Posterior cingulate gyrus (tissue), 11 donors: ENCODE data around the gene CTBS.

Experiments
- DNase-seq, 10 donors: peaks; one replicate each; pipeline versions ENCODE4 v3.0.0 to v3.0.0-alpha.2; 2020 to 2021; ENCODE audit warnings: mixed read lengths in 3 of 10
- intact Hi-C: fragments of 100-400 bp; cut with DNase I; formaldehyde crosslinking; loops from one replicate; pipeline ENCODE4 v1.15.1; 2023

The CTBS gene

DNA sequence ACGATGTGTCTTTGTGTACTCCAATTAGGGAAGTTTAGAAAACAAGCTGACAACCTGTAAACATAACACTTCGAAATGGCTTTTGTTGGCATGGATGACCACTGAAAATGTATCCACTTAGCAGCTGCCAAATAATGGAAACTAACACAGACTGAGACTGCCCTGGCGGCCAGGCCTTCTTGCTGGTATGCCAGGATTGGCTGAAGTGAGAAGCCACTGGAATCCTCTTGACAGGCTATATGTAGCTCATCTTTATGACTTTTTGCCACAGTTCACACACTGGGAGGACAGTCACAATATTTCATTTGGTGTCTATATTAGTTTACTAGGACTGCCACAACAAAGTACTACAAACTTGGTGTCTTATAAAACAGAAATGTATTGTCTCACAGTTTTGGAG lies 12.9 kb upstream of the CTBS start:
- DNase-seq: no peak
- intact Hi-C loops: no loop called here

DNA sequence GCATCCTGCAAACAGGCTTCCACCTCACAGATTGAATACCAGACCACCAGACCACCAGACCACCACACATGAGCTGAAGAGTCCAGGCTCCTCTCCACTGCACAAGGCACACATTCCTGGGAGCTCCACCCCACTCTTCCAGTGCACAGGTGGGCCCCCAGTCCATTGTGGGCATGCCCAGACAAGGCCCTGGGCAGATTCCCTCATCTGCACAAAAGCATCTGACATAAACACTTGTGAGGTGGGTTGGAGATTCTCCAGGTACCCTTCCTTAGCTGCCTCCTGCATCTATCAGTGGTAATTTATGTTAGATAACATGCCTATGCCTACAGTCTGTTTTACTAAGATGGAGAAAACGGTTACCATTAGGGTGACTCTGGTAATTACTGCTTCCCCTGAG lies 11.6 kb upstream of the CTBS start:
- intact Hi-C loops: no loop called here
- no peak for DNase-seq

DNA sequence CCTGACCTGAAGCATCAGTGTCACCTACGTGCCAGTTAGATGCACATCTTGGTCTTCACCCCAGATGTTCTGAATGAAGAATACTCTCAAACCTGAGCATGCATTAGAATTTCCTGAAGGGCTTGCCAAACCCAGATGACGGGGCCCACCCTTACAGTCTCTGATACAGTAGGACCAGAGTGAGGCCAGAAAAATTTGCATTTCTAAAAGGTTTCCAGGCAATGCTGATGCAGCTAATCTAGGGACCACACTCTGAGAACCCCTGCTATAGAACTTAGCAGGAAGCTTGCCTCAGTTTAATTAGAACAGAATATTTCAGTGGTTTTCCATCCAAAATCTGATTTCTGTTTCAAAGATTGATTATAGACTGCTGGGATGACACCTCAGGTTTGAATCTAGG lies 9.9 kb upstream of the CTBS start:
- DNase-seq: no peak
- intact Hi-C loops: no loop called here

DNA sequence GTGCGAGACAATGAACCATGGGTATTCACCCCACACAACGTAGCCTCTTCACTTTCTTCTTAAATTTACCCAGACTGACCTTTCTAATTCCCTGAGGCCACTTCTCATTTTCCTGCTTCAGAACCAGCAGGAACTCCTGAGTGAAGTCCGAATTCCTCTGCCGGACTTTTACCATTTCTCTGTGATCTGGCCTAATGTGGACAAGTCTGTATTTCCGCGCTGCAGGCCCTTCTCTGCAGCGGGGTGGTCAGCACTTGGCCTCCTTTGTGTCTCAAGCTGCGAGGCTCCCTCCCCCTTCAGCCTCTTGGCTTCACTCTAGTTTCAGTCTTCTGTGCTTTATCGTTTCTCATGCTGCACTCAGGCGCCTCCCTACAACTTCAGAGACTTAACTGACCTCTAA lies 9.4 kb upstream of the CTBS start:
- DNase-seq: no peak
- intact Hi-C loops: no loop called here

DNA sequence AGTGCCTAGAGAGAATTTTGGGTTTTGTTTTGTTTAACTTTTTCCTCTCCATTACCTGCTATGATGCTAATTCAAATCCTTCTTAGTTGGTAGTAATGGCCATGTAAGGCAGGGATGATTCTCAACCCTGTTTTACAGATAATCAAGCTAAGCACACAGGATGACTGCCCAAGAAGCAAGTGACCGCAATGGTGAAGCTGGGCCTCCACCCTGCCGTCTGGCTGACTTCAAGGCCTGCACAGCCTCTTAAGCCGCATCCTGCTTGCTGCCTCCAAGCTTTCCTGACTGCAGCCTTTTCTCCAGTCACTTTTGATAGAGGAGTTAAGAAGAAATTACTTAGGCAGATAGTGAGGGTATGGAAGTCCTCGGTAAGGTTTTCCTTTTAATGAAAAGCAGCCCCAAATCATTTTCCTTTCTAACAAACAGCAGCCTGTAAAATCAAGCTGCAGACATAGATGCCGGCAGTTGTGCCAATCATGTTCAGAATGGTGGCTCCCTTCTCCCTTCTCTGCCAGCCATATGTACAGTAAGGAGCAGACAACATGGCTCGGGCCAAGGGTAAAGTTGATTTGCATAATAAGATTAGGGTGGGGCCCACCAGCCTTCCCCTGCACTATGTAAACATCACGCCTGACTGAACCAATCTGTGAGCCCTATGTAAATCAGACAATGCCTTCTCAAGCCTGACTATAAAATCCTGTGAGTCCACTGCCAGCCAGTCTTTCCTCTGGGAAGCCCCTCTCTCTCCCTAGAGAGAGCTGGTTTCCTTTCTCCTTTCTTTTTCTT lies 8.8 kb upstream of the CTBS start:
- no peak for DNase-seq
- intact Hi-C loops: no loop called here

DNA sequence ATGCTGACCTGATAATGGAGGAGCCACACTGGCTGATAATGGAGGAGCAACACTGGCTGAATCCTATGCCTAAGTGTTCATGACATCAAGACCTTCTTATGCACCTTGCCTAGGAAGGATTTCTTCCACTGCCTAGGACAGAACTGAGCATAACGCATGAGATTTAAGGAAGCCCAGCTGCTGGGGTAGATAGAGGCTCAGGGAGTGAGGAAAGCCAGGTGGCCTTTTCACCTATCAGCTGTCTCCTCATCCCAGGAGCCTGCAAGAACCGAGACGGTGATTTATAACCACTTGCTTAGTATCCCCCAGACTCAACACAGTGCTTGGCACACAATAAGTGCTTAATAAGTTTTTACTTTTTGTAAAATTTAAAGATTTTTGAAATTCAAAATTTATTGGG lies 7.4 kb upstream of the CTBS start:
- intact Hi-C loops: no loop called here
- no peak for DNase-seq

DNA sequence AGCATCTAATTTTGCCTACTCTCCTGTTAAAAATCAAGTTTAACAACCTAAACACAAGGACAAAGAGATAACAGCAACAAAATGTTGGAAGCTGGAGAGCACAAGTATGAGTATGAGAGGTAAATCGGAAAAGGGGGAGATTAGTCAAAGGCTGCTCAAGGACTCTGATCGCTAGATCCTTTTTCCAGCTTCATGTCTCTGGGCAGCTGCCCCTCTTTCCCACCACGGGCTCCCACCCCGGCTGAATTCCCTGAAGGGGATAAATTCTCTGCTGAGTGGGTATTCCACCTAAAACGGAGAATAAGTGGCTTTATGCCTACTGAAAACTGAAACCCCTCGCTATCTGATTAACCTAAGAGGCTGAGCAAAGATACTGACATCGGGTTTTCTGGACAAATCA lies 696 bp upstream of the CTBS start:
- no peak for DNase-seq
- intact Hi-C loops: loop anchor here (1.0 to 2.0 kb wide), 2 partner anchors 68 to 96 kb away; partner anchors contain the start of genes GNG5, RPF1 and SPATA1

DNA sequence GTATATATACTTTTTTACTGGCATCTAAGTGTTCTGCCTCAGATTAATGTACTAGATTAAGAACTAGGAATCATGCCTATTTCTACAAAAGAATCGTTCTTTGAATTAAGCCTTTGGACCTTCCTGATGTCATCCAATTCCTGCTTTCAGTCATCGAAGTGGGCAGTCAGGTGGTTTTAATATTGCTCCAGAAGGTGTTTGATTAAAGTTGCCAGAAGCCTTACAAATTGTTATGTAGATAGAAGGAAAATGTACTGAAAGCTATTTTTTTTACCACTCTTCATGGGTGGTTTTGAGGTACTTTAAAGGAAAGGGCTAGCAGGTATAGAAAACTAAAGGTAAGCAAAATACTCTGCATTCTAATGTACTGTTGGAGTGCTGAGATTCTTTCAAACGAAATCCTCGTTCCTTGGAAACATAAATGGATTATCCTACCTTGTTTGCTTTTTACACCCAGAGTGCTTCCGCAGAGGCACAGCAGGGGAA lies 716 bp downstream of the CTBS start:
- intact Hi-C loops: no loop called here
- no peak for DNase-seq

DNA sequence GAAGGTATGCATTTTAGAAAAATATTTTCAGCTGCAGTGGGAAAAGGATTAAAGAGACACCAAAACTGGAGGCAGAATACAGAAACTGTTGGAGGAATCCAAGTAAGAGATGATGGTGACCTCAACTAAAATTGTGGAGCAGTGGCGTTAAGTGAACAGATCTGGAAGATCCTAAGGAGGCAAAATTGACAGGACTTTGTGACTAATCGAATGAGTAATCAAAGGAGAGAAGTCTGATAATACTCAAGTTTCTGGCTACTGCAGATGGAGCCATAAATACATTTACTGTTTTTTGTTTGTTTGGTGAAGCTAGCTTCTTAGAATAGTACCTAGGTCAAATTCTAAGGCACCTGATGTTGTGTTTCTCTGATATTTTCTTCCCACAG lies 3.1 kb downstream of the CTBS start:
- intact Hi-C loops: no loop called here
- DNase-seq: no peak

DNA sequence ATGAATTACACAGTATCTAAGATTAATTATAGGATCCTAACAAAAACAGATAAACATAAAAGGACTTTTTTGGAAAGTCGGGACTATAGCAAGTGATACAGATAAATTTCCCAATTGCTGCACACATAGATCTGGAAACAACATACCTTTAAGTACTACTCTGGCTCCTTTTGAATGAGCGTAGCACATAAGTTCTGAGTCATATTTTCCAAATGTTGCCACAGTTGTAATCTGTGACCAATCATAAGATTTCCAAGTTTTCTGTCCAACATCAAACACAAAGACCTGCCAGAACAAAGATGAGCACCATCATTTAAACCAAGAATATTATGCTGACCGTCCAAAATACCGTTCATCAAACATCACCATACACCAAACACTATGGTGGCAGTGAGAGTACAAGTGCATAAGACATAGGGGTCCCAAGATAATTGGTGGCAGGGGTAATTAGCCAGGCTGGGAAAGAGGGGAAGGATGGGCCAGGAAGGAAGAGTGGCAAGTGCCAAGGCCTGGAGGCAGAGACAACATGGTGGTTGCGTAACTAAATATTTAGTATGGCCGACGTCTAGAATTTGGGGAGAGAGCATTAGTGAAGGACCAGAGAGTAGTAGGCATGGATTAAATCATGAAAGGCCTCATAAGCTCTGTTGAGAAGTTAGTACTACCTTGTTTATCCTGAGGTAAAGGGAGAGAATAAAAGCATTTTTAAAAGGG lies 3.6 kb downstream of the CTBS start:
- no peak for DNase-seq
- intact Hi-C loops: no loop called here

DNA sequence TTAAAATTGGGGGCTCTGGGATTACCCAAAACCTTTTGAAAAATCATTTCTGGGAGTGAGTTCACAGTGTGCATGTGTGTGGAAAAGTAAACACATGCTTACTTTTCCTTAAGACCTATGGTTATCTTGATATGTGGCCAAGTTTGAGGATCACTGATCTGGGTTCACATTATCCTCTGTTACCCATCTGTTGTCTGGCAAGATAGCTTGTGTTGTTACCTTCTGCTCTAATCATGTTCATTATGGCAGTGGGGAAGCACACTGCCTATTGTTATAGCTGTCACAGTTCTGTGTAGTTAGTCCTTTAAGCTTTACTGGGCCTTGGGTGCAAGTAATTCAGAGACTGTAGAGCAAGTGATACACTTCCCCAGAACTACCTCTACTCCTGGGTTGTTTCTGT lies 5.0 kb downstream of the CTBS start:
- no peak for DNase-seq
- intact Hi-C loops: no loop called here

DNA sequence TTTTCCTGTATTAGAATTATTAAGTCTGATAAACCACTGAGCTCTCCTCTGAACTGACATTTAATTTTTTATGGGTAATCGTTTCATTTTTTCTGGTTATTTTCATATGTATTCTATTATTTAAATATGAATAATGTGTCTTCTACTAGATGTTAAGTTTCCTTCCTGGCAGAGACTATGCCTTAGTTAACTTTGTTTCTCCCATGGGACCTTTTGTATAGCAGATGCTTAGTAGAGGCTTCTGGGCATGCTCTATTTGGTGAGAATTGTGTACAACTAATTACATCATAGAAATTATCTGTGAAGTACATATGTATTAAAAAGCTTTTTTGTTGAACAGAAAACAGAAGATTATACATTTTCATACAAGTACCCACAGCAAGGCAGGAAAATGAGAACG lies 23.4 kb downstream of the CTBS start:
- no peak for DNase-seq
- intact Hi-C loops: no loop called here

DNA sequence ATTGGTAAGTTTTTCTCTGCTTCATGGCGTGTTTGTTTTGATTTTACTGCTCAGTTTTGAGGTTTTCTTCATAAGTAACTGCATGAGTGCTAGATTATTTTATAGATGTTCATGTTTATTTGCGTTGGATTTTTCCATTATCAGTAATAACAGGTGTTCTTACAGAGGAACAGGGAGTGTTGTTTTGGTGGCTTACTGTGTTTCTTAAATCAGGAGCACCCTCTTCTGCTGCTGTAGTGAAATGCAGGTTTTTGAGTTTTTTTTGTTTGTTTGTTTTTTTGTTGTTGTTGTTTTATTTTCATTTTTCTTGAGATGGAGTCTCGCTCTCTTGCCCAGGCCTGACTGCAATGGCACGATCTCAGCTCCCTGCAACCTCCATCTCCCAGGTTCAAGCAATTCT lies 32.6 kb downstream of the CTBS start:
- intact Hi-C loops: no loop called here
- DNase-seq: no peak

DNA sequence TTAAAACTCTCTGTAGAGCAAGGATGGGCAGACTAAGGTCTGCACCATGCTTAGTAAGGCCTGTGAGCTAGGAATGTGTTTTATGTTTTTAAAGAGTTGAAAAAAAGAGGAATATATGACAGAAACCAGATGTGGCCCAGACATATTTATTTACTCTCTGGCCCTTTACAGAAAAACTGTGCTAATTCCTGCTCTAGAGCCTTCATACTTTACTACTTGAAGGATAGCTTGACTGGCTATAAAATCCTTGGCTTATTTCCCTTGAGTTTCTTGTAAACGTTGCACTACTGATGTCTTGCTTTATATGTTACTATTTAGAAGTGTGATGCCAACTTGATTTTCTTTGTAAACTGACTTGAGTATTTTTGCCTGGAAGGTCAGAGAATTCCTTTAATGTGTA lies 33.5 kb downstream of the CTBS start:
- intact Hi-C loops: no loop called here
- DNase-seq: no peak

DNA sequence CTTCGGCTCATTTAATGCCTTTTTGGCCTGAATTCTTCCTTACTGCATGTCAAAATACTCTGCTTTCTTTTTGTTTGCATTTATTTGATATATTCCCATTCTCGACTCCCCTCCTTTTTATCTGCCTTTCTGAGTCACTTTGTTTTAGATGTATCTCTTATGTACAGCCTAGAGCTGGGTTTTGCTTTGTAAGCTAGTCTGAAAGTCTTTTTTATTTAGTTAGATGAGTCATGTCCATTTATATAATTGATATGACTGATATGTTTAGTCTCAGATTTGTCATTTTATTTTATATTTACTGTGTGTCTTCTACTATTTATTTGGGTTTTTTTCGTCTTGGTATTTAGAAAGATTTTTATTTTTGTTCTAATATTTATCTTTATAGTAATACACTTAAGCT lies 34.3 kb downstream of the CTBS start:
- no peak for DNase-seq
- intact Hi-C loops: no loop called here

DNA sequence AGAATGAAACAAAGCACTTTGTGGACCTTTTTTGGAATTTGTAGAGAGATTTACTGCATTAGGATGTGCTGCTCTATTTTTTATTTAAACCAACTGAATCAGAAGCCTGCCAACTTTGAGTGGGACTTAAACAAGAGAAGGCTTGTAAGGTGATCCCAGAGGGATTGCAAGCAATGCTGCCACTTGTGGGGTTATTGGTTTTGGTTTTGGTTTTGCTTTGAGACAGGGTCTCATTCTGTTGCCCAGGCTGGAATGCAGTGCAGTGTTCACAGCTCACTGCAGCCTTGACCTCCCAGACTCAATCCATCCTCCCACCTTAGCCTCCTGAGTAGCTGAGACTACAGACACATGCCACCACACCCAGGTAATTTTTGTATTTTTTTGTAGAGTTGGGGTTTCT lies 35.6 kb downstream of the CTBS start:
- intact Hi-C loops: no loop called here
- no peak for DNase-seq

DNA sequence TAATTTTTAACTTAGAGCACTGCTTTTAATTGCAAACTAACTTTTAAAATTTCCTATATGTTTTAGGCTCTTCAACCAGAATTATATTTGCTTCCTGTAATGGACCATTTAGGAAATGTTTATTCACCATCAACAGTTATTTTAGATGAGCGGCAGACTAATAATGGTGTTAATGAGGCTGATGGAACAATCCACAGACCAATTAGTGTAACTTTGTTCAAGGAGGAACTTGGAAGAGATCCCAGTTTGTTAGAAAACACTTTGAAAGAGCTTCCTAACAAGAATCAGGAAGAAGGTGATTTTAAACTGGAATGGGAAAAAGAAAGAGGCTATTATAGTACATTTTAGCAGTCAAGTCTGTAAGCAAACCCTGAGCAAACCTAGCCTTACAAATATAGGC lies 48.5 kb downstream of the CTBS start:
- no peak for DNase-seq
- intact Hi-C loops: no loop called here

DNA sequence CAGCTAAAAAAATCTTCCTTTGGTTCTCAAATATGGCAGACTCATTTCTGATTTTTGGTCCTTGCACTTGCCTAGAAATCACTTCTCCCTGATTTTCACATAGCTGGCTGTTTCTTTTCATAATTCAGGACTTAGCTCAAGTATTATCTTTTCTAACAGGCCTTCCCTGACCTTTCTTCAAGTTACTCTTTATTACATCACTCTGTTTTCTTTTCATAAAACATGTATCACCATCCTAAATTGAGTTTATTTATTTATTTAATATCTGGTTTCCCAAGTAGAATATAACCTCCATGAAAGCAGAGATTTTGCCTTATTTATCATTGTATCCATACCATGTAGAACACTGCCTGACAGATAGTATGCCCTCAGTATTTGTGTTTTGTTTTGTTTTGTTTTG lies 49.6 kb downstream of the CTBS start:
- no peak for DNase-seq
- intact Hi-C loops: no loop called here

DNA sequence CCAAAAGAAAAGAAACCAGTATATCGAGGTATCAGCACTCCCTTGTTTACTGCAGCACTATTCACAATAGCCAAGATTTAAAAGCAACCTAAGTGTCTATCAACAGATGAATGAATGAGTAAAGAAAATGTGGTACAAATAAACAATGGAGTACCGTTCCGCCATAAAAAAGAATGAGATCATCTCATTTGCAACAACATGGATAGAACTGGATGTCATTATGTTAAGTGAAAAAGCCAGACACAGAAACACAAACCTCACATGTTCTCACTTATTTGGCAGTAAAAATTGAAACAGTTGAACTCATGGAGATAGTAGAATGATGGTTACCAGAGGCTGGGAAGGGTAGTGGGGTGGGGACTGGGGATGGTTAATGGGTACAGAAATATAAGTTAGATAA lies 63.6 kb downstream of the CTBS start:
- DNase-seq: no peak
- intact Hi-C loops: no loop called here

DNA sequence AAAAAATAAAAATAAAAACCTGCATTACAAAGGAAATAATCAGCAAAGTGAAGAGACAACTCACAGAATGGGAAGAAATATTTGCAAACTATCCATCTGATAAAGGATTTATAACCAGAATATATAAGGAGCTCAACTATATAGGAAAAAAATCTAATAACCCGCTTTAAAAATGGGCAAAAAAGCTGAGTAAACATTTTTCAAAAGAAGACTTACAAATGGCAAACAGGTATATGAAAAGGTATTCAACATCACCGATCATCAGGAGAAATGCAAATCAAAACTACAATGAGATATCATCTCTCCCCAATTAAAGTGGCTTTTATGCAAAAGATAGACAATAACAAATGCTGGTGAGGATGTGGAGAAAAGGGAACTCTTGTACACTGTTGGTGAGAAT lies 64.1 kb downstream of the CTBS start:
- no peak for DNase-seq
- intact Hi-C loops: no loop called here

DNA sequence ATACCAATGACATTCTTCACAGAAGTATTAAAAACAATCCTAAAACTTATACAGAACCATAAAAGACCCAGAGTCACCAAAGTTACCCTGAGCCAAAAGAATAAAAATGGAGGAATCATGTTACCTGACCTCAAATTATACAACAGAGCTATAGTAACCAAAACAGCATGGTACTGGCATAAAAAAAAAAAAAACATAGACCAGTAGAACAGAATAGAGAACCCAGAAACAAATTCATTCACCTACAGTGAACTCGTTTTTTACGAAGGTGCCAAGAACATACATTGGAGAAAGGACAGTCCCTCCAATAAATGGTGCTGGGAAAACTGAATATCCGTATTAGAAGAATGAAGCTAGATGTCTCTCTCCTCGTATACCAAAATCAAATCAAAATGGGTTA lies 65.2 kb downstream of the CTBS start:
- intact Hi-C loops: loop anchor here (10.0 kb wide), 1 partner anchor 374 kb away; no protein-coding TSS in a partner anchor
- DNase-seq: no peak

DNA sequence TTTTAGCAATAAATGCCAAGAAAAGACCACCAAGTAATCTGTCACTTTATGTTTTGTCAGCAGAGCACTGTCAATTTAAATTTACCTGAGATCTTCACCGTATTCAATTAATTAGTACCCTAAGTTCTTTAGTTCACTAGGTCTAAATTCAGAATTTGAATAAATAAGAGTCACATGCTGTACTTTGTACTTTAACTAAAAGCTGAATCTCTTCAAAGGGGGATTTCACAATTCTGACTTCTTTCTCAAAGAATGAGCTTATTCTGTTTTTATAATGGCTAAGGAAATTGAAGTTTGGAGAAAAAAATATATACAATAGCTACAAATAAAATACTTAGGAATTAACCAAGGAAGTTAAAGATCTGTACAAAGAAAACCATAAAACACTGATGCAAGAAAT lies 65.7 kb downstream of the CTBS start:
- intact Hi-C loops: loop anchor here (10.0 kb wide), 1 partner anchor 374 kb away; no protein-coding TSS in a partner anchor
- DNase-seq: no peak
